B cell (primary cell): ENCODE results near the gene ARL6IP4. TPM values are rescaled to one million over a fixed set of nuclear protein-coding genes. Genes with fewer than 3 reads are reported as not detected.

Source experiments
- ATAC-seq: fragments of 200-7000 bp; cut with Tn5 transposase; one replicate; pipeline ENCODE4 v1.10.0; 2021; ENCODE audit warnings: low read depth, mild to moderate bottlenecking, moderate number of reproducible peaks, moderate library complexity
- CTCF ChIA-PET: fragments of 350-600 bp; sonication (Branson Sonifier 250); formaldehyde crosslinking; loops from one replicate; lab custom pipeline; 2021; ENCODE audit warnings: antibody characterized with exemption, inconsistent platforms; lab: Charles Lee
- POLR2A ChIA-PET: fragments of 350-600 bp; sonication (Branson Sonifier 250); formaldehyde crosslinking; loops from one replicate; lab custom pipeline; 2021; ENCODE audit warnings: antibody characterized with exemption; lab: Charles Lee
- DNase-seq: peaks from one replicate; pipeline ENCODE4 v3.0.0; 2013
- H2AFZ ChIP-seq: 2 replicates; pipeline ENCODE4 v1.6.1; 2012; ENCODE audit warnings: mild to moderate bottlenecking, low read depth, low read length; ENCODE audit not compliant: insufficient read depth, poor library complexity, severe bottlenecking
- H3K27ac ChIP-seq, 2 donors: 1 replicate in 1 of 2; 2 replicates in 1 of 2; pipeline ENCODE4 v1.5.1; 2012 to 2013; ENCODE audit warnings: low read length in 2 of 2, mild to moderate bottlenecking in 2 of 2, moderate library complexity in 1 of 2
- H3K27me3 ChIP-seq, 4 experiments: fragments of 200-600 bp in 1 of 4; sonication (generic) in 1 of 4; replicated peaks in 1 of 4; 1 replicate in 2 of 4; 2 replicates in 2 of 4; pipeline versions ENCODE4 v1.6.1 to v1.7.0; 2013 to 2016; ENCODE audit warnings: low read length in 3 of 4, mild to moderate bottlenecking in 2 of 4, mixed read lengths in 1 of 4, moderate library complexity in 1 of 4; ENCODE audit not compliant: insufficient read depth in 4 of 4, control insufficient read depth in 3 of 4; ENCODE audit errors: control extremely low read depth in 1 of 4
- H3K36me3 ChIP-seq, 2 experiments: replicated peaks in 1 of 2; 1 replicate in 1 of 2; 2 replicates in 1 of 2; pipeline versions ENCODE4 v1.6.1 to v1.7.1; 2013; ENCODE audit warnings: low read length in 1 of 2; ENCODE audit not compliant: insufficient read depth in 2 of 2, control insufficient read depth in 1 of 2; ENCODE audit errors: control extremely low read depth in 1 of 2, extremely low read depth in 1 of 2
- H3K4me1 ChIP-seq, 2 donors: fragments of 200-600 bp in 1 of 2; sonication (generic) in 1 of 2; 1 replicate in 1 of 2; 2 replicates in 1 of 2; pipeline versions ENCODE4 v1.5.1 to v1.6.1; 2013 to 2017; ENCODE audit warnings: low read length in 2 of 2; ENCODE audit not compliant: control insufficient read depth in 2 of 2, insufficient read depth in 2 of 2
- H3K4me2 ChIP-seq: replicated peaks from 2 replicates; pipeline ENCODE3; 2012; ENCODE audit warnings: mild to moderate bottlenecking, low read depth, low read length; ENCODE audit not compliant: poor library complexity, severe bottlenecking
- H3K4me3 ChIP-seq, 5 experiments: fragments of 200-600 bp in 1 of 5; sonication (generic) in 1 of 5; 1 replicate in 3 of 5; 2 replicates in 2 of 5; pipeline versions ENCODE4 v1.5.1 to v1.7.0; 2011 to 2016; ENCODE audit warnings: low read length in 4 of 5, mild to moderate bottlenecking in 4 of 5, low read depth in 2 of 5, control low read depth in 1 of 5, moderate library complexity in 1 of 5; ENCODE audit not compliant: insufficient read depth in 1 of 5; ENCODE audit errors: control extremely low read depth in 1 of 5, extremely low read depth in 1 of 5
- H3K79me2 ChIP-seq: fragments of 200-600 bp; sonication (generic); one replicate; pipeline ENCODE4 v1.6.0; 2016; ENCODE audit warnings: low read length; ENCODE audit not compliant: control insufficient read depth, insufficient read depth
- H3K9ac ChIP-seq: fragments of 200-600 bp; sonication (generic); 2 replicates; pipeline ENCODE4 v1.6.1; 2017; ENCODE audit warnings: mild to moderate bottlenecking, low read length, moderate library complexity
- H3K9me3 ChIP-seq, 3 donors: one replicate each; pipeline versions ENCODE4 v1.6.1 to v1.7.1; 2013; ENCODE audit warnings: low read length in 2 of 3; ENCODE audit not compliant: control insufficient read depth in 2 of 3, insufficient read depth in 1 of 3; ENCODE audit errors: control extremely low read depth in 1 of 3
- H4K20me1 ChIP-seq: 2 replicates; pipeline ENCODE4 v1.6.0; 2012; ENCODE audit warnings: mild to moderate bottlenecking, low read length; ENCODE audit not compliant: insufficient read depth, control insufficient read depth, poor library complexity, severe bottlenecking
- H3K27ac Mint-ChIP-seq: one replicate; pipeline ENCODE4 v1.8.0; 2021; ENCODE audit warnings: mixed read lengths
- H3K27me3 Mint-ChIP-seq: one replicate; pipeline ENCODE4 v1.8.0; 2021; ENCODE audit warnings: mixed read lengths
- H3K4me1 Mint-ChIP-seq: one replicate; pipeline ENCODE4 v1.8.0; 2021; ENCODE audit warnings: mixed read lengths
- H3K4me3 Mint-ChIP-seq: one replicate; pipeline ENCODE4 v1.8.0; 2021; ENCODE audit warnings: mixed read lengths
- H3K9me3 Mint-ChIP-seq: one replicate; pipeline ENCODE4 v1.8.0; 2022; ENCODE audit warnings: mixed read lengths; ENCODE audit not compliant: insufficient read depth
- CTCF ChIP-seq: fragments of 200-600 bp; IDR thresholded peaks from one replicate; pipeline ENCODE4 v1.8.0; 2022; ENCODE audit warnings: antibody characterized with exemption, mild to moderate bottlenecking
- EZH2 ChIP-seq: IDR thresholded peaks from 2 replicates; pipeline ENCODE4 v1.6.1; 2012; ENCODE audit warnings: borderline replicate concordance, low read depth, mild to moderate bottlenecking, moderate library complexity, low read length; ENCODE audit not compliant: insufficient read depth, poor library complexity, severe bottlenecking
- WGBS: methylation state at CpG from one replicate; pipeline ENCODE4 v1.1.5; 2013; ENCODE audit warnings: missing lambda C conversion rate; ENCODE audit not compliant: insufficient coverage; 5-methylcytosine and 5-hydroxymethylcytosine counted together
- intact Hi-C: fragments of 100-400 bp; cut with micrococcal nuclease; formaldehyde crosslinking; loops from one replicate; pipeline ENCODE4 v1.10.0; 2022
- polyA plus RNA-seq: library from polyadenylated mRNA; depleted of rRNA; stranded (reverse); fragments of >200 nt; gene quantifications from 2 replicates; pipeline ENCODE4 v1.2.3, GENCODE V29; 2012
- total RNA-seq, 2 donors: library from RNA; stranded (reverse); fragments of 120-200 nt in 1 of 2; gene quantifications; 1 replicate in 1 of 2; 2 replicates in 1 of 2; pipeline versions ENCODE4 v1.2.3 to v1.2.4, GENCODE V29; 2013 to 2022

The ARL6IP4 gene
- total and polyA plus RNA-seq, 2 donors (not counting 1 experiment from before 2014, with no cell fraction given) = 165 to 274 TPM

- intact Hi-C loops = no loop called here
- Histone ChIP-seq H3K4me3 (no peak overlapping the region), H3K27ac (no peak overlapping the region), H3K9ac (no peak overlapping the region), H3K79me2 (no peaks in the 10 kb centered on the region), H3K27me3 (no peaks in the 10 kb centered on the region), H2AFZ (no peak overlapping the region), H3K36me3 (peaks cover 0 to 8% of the 10 kb centered on the region in 2 experiments), H3K4me1 (no peaks in the 10 kb centered on the region), H4K20me1 (no peaks in the 10 kb centered on the region), H3K4me2 (no peak overlapping the region), H3K9me3 (no peaks in the 10 kb centered on the region)
- no peak for TF ChIP-seq EZH2
- no peak for TF ChIP-seq CTCF
- H3K9me3 Mint-ChIP-seq = no peaks in the 10 kb centered on the region
- 95% methylated on average over 10 of the region's 10 CpGs for WGBS
- no peak overlapping the region for H3K27ac Mint-ChIP-seq
- POLR2A ChIA-PET = no interaction called here
- ATAC-seq = no peak
- no peak overlapping the region for H3K4me3 Mint-ChIP-seq
- H3K4me1 Mint-ChIP-seq = no peaks in the 10 kb centered on the region
- CTCF ChIA-PET = no interaction called here
- H3K27me3 Mint-ChIP-seq = no peaks in the 10 kb centered on the region
- DNase-seq = no peak
Measured at GRCh38 chr12:123000578-123000977, 20.1 kb downstream of the ARL6IP4 start.

GRCh38 chr12:123001464-123001863 is 21.0 kb downstream of the ARL6IP4 start:
- Histone ChIP-seq H3K4me3 (no peak overlapping the region), H3K9me3 (no peaks in the 10 kb centered on the region), H3K9ac (no peak overlapping the region), H4K20me1 (no peaks in the 10 kb centered on the region), H3K4me1 (no peaks in the 10 kb centered on the region), H3K4me2 (no peak overlapping the region), H3K27me3 (no peaks in the 10 kb centered on the region), H2AFZ (no peak overlapping the region), H3K27ac (no peak overlapping the region), H3K36me3 (peaks cover 0 to 8% of the 10 kb centered on the region in 2 experiments), H3K79me2 (no peaks in the 10 kb centered on the region)
- H3K4me1 Mint-ChIP-seq = no peaks in the 10 kb centered on the region
- H3K4me3 Mint-ChIP-seq = no peak overlapping the region
- CTCF ChIA-PET = interaction anchor here (1.1 kb wide), 1 partner anchor 142 kb away, joined by 3 read pairs; no protein-coding TSS in a partner anchor
- intact Hi-C loops = no loop called here
- 100% methylated on average over 2 of the region's 3 CpGs for WGBS
- TF ChIP-seq EZH2 (no peak), CTCF (no peak)
- ATAC-seq = no peak
- H3K27me3 Mint-ChIP-seq = no peaks in the 10 kb centered on the region
- no peak overlapping the region for H3K27ac Mint-ChIP-seq
- POLR2A ChIA-PET = no interaction called here
- DNase-seq = no peak
- H3K9me3 Mint-ChIP-seq = no peaks in the 10 kb centered on the region
